SK-N-SH (cell line): ENCODE results near the gene MCF2L2. TPM values are rescaled to one million over a fixed set of nuclear protein-coding genes. Genes with fewer than 3 reads are reported as not detected.

ENCODE experiments used
- CTCF ChIA-PET: fragments of 300-600, 350-600 bp; formaldehyde crosslinking; extraction: SDS; loops from one replicate; lab custom pipeline; 2021; lab: Yijun Ruan, JAX
- POLR2A ChIA-PET: fragments of 350-600 bp; sonication (Branson Sonifier 250); formaldehyde crosslinking; extraction: SDS; loops from one replicate; lab custom pipeline; 2020; ENCODE audit warnings: antibody characterized with exemption, inconsistent platforms; lab: Yijun Ruan, JAX
- DNase-seq: peaks from one replicate; pipeline ENCODE4 v3.0.0; 2012
- H2AFZ ChIP-seq: fragments of 200-600 bp; sonication (generic); 2 replicates; pipeline ENCODE4 v1.8.1; 2016; ENCODE audit warnings: antibody characterized with exemption, mild to moderate bottlenecking, low read depth
- H3F3A ChIP-seq: fragments of 200-600 bp; sonication (generic); replicated peaks from 2 replicates; pipeline ENCODE3; 2016; ENCODE audit warnings: antibody characterized with exemption, mild to moderate bottlenecking; ENCODE audit not compliant: insufficient read depth
- H3K27ac ChIP-seq, 2 experiments: fragments of 200-500 bp in 1 of 2; fragments of 200-600 bp in 1 of 2; sonication (Bioruptor generic) in 1 of 2; sonication (generic), shearing (Covaris generic) in 1 of 2; 2 replicates each; pipeline versions ENCODE4 v1.5.1 to v1.6.1; 2014 to 2016; ENCODE audit warnings: low read depth in 2 of 2, inconsistent platforms in 1 of 2, low read length in 1 of 2, mild to moderate bottlenecking in 1 of 2, mixed read lengths in 1 of 2
- H3K27me3 ChIP-seq: fragments of 200-600 bp; sonication (generic), shearing (Covaris generic); 2 replicates; pipeline ENCODE4 v1.6.1; 2016; ENCODE audit warnings: mixed run types; ENCODE audit not compliant: insufficient read depth
- H3K36me3 ChIP-seq, 2 experiments: fragments of 200-500 bp in 1 of 2; fragments of 200-600 bp in 1 of 2; sonication (Bioruptor generic) in 1 of 2; sonication (generic) in 1 of 2; replicated peaks in 1 of 2; 2 replicates each; pipeline versions ENCODE3 to v1.5.1; 2014 to 2016; ENCODE audit warnings: low read length in 1 of 2, mild to moderate bottlenecking in 1 of 2; ENCODE audit not compliant: insufficient read depth in 2 of 2, control insufficient read depth in 1 of 2
- H3K4me1 ChIP-seq, 2 experiments: fragments of 200-500 bp in 1 of 2; fragments of 200-600 bp in 1 of 2; sonication (Bioruptor generic) in 1 of 2; sonication (generic), shearing (Covaris generic) in 1 of 2; 2 replicates each; pipeline versions ENCODE4 v1.5.1 to v1.6.1; 2014 to 2016; ENCODE audit warnings: low read depth in 1 of 2, low read length in 1 of 2, mixed run types in 1 of 2; ENCODE audit not compliant: insufficient read depth in 2 of 2, control insufficient read depth in 1 of 2
- H3K4me2 ChIP-seq: fragments of 200-600 bp; sonication (generic), shearing (Covaris generic); 2 replicates; pipeline ENCODE4 v1.6.1; 2017; ENCODE audit warnings: mixed run types
- H3K4me3 ChIP-seq, 2 experiments: fragments of 200-500 bp in 1 of 2; fragments of 200-600 bp in 1 of 2; sonication (Bioruptor generic) in 1 of 2; sonication (generic), shearing (Covaris generic) in 1 of 2; 2 replicates each; pipeline versions ENCODE4 v1.5.1 to v1.8.1; 2014 to 2016; ENCODE audit warnings: low read depth in 2 of 2, inconsistent platforms in 1 of 2, low read length in 1 of 2, mild to moderate bottlenecking in 1 of 2, mixed read lengths in 1 of 2, moderate library complexity in 1 of 2
- H3K79me2 ChIP-seq: fragments of 200-600 bp; sonication (generic); 2 replicates; pipeline ENCODE4 v1.8.1; 2017; ENCODE audit warnings: mild to moderate bottlenecking; ENCODE audit not compliant: insufficient read depth
- H3K9ac ChIP-seq: fragments of 200-600 bp; sonication (generic); 2 replicates; pipeline ENCODE4 v1.6.1; 2017; ENCODE audit warnings: mixed run types
- H3K9me2 ChIP-seq: fragments of 200-600 bp; sonication (generic); 2 replicates; pipeline ENCODE4 v1.6.1; 2017; ENCODE audit warnings: mixed run types
- H3K9me3 ChIP-seq: fragments of 200-600 bp; sonication (generic); 2 replicates; pipeline ENCODE4 v1.6.1; 2017; ENCODE audit warnings: mixed run types, mild to moderate bottlenecking, moderate library complexity
- H4K20me1 ChIP-seq: fragments of 200-600 bp; sonication (generic); 2 replicates; pipeline ENCODE4 v1.6.1; 2017; ENCODE audit warnings: mild to moderate bottlenecking, mixed run types; ENCODE audit not compliant: insufficient read depth
- CHD2 ChIP-seq: fragments of 150-350 bp; IDR thresholded peaks from 2 replicates; pipeline ENCODE4 v1.6.1; 2018; ENCODE audit warnings: low read length; ENCODE audit not compliant: partially characterized antibody
- EP300 ChIP-seq, 2 experiments: IDR thresholded peaks; 2 replicates each; pipeline versions ENCODE4 v1.4.0 to v1.6.1; 2012; ENCODE audit warnings: borderline replicate concordance in 1 of 2, low read depth in 1 of 2, low read length in 1 of 2
- FOXM1 ChIP-seq: IDR thresholded peaks from 2 replicates; pipeline ENCODE4 v1.4.0; 2012; ENCODE audit warnings: low read depth, mild to moderate bottlenecking
- GABPA ChIP-seq: IDR thresholded peaks from 2 replicates; pipeline ENCODE4 v1.4.0; 2012; ENCODE audit warnings: low read depth, mild to moderate bottlenecking
- JUND ChIP-seq: IDR thresholded peaks from 2 replicates; pipeline ENCODE4 v1.4.0; 2012
- NFIC ChIP-seq: IDR thresholded peaks from 2 replicates; pipeline ENCODE4 v1.4.0; 2012; ENCODE audit warnings: borderline replicate concordance
- NRF1 ChIP-seq: IDR thresholded peaks from 2 replicates; pipeline ENCODE4 v1.6.1; 2012; ENCODE audit warnings: low read depth, mild to moderate bottlenecking, low read length
- RFX5 ChIP-seq: IDR thresholded peaks from 2 replicates; pipeline ENCODE4 v1.6.1; 2012; ENCODE audit warnings: mild to moderate bottlenecking, improper control_type of control experiment, low read length
- RXRA ChIP-seq: IDR thresholded peaks from 2 replicates; pipeline ENCODE4 v1.4.0; 2012; ENCODE audit warnings: low read depth, mild to moderate bottlenecking, borderline replicate concordance
- SMC3 ChIP-seq: IDR thresholded peaks from 2 replicates; pipeline ENCODE4 v1.6.1; 2012; ENCODE audit warnings: low read depth, low read length, improper control_type of control experiment
- TAF1 ChIP-seq: IDR thresholded peaks from 2 replicates; pipeline ENCODE4 v1.6.1; 2012; ENCODE audit warnings: low read depth, mild to moderate bottlenecking, low read length, moderate library complexity, borderline replicate concordance
- WGBS: methylation state at CpG from one replicate; pipeline ENCODE4 v1.1.6; 2017; ENCODE audit warnings: low lambda C conversion rate; 5-methylcytosine and 5-hydroxymethylcytosine counted together
- polyA plus RNA-seq, 3 experiments: library from polyadenylated mRNA; depleted of rRNA; stranded (reverse); fragments of >200 nt; gene quantifications; 2 replicates each; pipeline ENCODE4 v1.2.3, GENCODE V29; 2012
- TF ChIP-seq, protein P1 (sequence below): IDR thresholded peaks from 2 replicates; pipeline ENCODE4 v1.6.1; 2012; ENCODE audit warnings: mild to moderate bottlenecking, low read depth, low read length, moderate library complexity
- TF ChIP-seq, protein P2 (sequence below): IDR thresholded peaks from 2 replicates; pipeline ENCODE4 v1.4.0; 2012; ENCODE audit warnings: low read depth, borderline replicate concordance
- TF ChIP-seq, protein P3 (sequence below): fragments of 150-350 bp; IDR thresholded peaks from 2 replicates; pipeline ENCODE4 v1.6.1; 2016; ENCODE audit warnings: mild to moderate bottlenecking, low read depth, low read length

MCF2L2 gene
- polyA plus RNA-seq, 1 of the 3 experiments (the other 2 are of a cell fraction): 0.56 TPM

DNA sequence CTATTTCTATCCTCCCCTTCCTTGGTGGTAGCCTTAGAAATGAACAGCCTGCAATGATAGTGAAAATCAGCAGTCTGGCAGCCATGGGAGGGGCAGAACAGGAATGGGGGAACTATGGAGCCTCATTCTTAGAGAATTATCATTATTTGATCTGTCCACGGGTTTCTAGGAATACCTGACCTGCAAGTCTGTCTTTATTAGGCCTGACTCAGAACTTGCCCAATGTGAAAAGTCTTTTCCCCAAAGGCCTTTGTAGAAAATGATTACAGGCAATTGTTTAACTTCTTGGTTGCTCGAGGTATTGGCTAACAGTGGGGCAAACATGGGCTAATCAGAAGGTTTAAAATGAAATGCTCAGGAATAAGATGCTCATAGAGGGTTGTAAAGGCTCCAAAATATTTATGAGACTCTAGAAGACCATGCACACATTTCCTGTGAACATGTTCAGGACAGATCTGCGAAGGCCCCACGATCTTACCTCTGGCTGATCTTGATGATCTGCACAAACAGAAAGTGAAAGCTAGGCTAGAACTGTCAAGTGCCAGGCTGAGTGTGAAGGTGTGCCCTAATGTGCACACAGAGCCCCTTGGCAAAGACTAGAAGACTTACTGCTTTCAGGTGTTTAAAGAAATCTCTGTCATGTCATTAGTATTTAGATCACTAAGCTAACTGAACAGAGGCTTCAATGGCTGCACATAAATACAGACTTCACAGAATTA is 226.3 kb downstream of the MCF2L2 start:
- WGBS: 55% methylated on average over 4 of the region's 4 CpGs
- H3K4me3 ChIP-seq: no peak overlapping the region
- no peak overlapping the region for H2AFZ ChIP-seq
- no peaks in the 10 kb centered on the region for H3F3A ChIP-seq
- TF ChIP-seq CHD2 (no peak), GABPA (no peak), RFX5 (no peak), NFIC (no peak), TAF1 (no peak), FOXM1 (no peak), EP300 (IDR thresholded peaks at IDR 0.05; ENCODE audit: borderline replicate concordance in 1 of 2, low read depth in 1 of 2, low read length in 1 of 2) (no peak), RXRA (no peak), JUND (no peak), NRF1 (no peak), SMC3 (no peak)
- TF ChIP-seq, protein P1, sequence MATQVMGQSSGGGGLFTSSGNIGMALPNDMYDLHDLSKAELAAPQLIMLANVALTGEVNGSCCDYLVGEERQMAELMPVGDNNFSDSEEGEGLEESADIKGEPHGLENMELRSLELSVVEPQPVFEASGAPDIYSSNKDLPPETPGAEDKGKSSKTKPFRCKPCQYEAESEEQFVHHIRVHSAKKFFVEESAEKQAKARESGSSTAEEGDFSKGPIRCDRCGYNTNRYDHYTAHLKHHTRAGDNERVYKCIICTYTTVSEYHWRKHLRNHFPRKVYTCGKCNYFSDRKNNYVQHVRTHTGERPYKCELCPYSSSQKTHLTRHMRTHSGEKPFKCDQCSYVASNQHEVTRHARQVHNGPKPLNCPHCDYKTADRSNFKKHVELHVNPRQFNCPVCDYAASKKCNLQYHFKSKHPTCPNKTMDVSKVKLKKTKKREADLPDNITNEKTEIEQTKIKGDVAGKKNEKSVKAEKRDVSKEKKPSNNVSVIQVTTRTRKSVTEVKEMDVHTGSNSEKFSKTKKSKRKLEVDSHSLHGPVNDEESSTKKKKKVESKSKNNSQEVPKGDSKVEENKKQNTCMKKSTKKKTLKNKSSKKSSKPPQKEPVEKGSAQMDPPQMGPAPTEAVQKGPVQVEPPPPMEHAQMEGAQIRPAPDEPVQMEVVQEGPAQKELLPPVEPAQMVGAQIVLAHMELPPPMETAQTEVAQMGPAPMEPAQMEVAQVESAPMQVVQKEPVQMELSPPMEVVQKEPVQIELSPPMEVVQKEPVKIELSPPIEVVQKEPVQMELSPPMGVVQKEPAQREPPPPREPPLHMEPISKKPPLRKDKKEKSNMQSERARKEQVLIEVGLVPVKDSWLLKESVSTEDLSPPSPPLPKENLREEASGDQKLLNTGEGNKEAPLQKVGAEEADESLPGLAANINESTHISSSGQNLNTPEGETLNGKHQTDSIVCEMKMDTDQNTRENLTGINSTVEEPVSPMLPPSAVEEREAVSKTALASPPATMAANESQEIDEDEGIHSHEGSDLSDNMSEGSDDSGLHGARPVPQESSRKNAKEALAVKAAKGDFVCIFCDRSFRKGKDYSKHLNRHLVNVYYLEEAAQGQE: no peak
- TF ChIP-seq, protein P2, sequence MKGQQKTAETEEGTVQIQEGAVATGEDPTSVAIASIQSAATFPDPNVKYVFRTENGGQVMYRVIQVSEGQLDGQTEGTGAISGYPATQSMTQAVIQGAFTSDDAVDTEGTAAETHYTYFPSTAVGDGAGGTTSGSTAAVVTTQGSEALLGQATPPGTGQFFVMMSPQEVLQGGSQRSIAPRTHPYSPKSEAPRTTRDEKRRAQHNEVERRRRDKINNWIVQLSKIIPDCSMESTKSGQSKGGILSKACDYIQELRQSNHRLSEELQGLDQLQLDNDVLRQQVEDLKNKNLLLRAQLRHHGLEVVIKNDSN: no peak
- TF ChIP-seq, protein P3, sequence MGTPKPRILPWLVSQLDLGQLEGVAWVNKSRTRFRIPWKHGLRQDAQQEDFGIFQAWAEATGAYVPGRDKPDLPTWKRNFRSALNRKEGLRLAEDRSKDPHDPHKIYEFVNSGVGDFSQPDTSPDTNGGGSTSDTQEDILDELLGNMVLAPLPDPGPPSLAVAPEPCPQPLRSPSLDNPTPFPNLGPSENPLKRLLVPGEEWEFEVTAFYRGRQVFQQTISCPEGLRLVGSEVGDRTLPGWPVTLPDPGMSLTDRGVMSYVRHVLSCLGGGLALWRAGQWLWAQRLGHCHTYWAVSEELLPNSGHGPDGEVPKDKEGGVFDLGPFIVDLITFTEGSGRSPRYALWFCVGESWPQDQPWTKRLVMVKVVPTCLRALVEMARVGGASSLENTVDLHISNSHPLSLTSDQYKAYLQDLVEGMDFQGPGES: no peak
- no peak for DNase-seq
- no peaks in the 10 kb centered on the region for H3K9me2 ChIP-seq
- H3K27me3 ChIP-seq: no peaks in the 10 kb centered on the region
- H3K9ac ChIP-seq: no peak overlapping the region
- H3K4me2 ChIP-seq: no peak overlapping the region
- H3K79me2 ChIP-seq: no peaks in the 10 kb centered on the region
- no peak overlapping the region for H3K27ac ChIP-seq
- H3K4me1 ChIP-seq: no peaks in the 10 kb centered on the region
- peaks cover 4% of the 10 kb centered on the region; the same call in 1 of the 2 replicates for H3K9me3 ChIP-seq
- H3K36me3 ChIP-seq: no peaks in the 10 kb centered on the region
- H4K20me1 ChIP-seq: no peaks in the 10 kb centered on the region
- ChIA-PET POLR2A (no interaction called here), CTCF (interaction anchor here (1.0 kb wide), 1 partner anchor 9 kb away, joined by 3 read pairs; no protein-coding TSS in a partner anchor)
